ENCODE data around the gene PTPRK.

Gene PTPRK

DNA sequence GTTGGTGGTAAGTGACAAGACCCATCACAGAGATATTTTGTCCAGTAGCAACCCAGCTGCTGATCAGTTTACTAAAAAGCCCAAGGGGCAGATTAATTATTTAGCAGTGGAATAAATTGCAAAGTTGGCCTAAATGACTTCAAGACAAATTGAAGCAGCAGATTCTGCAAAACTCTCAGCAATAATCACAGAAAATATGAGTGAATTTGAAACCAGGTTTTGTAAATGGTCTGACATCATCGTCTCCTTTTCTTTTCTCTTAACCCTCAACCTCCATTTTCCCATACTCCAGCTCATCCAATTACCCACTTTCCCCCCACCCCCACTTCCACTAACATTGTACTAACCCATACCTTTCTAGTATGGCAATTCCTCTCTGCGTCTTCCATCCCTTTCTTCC is 11.3 kb upstream of the PTPRK start:
- no peak for DNase-seq (ENCODE audit: extremely low spot score)
- ChIA-PET POLR2A (no interaction called here), CTCF (no interaction called here)
- no peak for TF ChIP-seq TARDBP (IDR thresholded peaks at IDR 0.05)
- no peak for TF ChIP-seq ARNT (IDR thresholded peaks at IDR 0.05)
- no peak for TF ChIP-seq ZNF384 (IDR thresholded peaks at IDR 0.05)
- no peak for TF ChIP-seq FOXA1 (IDR thresholded peaks at IDR 0.05)
- TF ChIP-seq PKNOX1 (IDR thresholded peaks at IDR 0.05), result no peak
- no peak for TF ChIP-seq SP1 (IDR thresholded peaks at IDR 0.05)
- TF ChIP-seq NFRKB (IDR thresholded peaks at IDR 0.05), result no peak
- no peak for TF ChIP-seq CTBP1 (IDR thresholded peaks at IDR 0.05; ENCODE audit: borderline replicate concordance)
- no peak for TF ChIP-seq ELF4 (IDR thresholded peaks at IDR 0.05)
- no peak for TF ChIP-seq HDGF (IDR thresholded peaks at IDR 0.05; ENCODE audit: borderline replicate concordance)
- no peak for TF ChIP-seq FOXK2 (IDR thresholded peaks at IDR 0.05)
- TF ChIP-seq LEF1 (IDR thresholded peaks at IDR 0.05; ENCODE audit: borderline replicate concordance), result no peak
- TF ChIP-seq FOXM1 (IDR thresholded peaks at IDR 0.05; ENCODE audit: borderline replicate concordance), result no peak
- TF ChIP-seq SUZ12 (IDR thresholded peaks at IDR 0.05), result no peak
- no peak for TF ChIP-seq L3MBTL2 (conservative IDR thresholded peaks at IDR 0.05)
- no peak for TF ChIP-seq BHLHE40 (IDR thresholded peaks at IDR 0.05; ENCODE audit: borderline replicate concordance)

DNA sequence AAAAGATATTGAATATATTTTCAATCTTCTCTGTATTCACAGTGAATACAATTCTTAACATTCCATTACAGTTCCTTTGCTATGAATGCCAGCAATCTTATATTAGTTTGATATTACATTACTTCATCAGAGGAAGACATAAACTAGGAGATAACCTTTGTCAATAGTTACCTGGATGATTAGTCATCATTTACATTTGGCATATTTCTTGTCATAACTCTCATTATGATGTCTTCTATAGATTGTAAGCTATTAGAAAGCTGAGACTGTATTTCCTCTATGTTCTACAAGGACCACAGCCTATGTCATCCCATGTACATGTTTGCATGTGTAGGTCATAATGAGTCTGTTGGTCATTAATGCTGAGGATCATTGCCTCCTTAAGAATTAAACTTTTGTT is 7.8 kb upstream of the PTPRK start:
- no peak for TF ChIP-seq FOXK2 (IDR thresholded peaks at IDR 0.05)
- TF ChIP-seq ARNT (IDR thresholded peaks at IDR 0.05), result no peak
- TF ChIP-seq HDGF (IDR thresholded peaks at IDR 0.05; ENCODE audit: borderline replicate concordance), result no peak
- no peak for TF ChIP-seq BHLHE40 (IDR thresholded peaks at IDR 0.05; ENCODE audit: borderline replicate concordance)
- TF ChIP-seq FOXA1 (IDR thresholded peaks at IDR 0.05), result no peak
- no peak for TF ChIP-seq FOXM1 (IDR thresholded peaks at IDR 0.05; ENCODE audit: borderline replicate concordance)
- no peak for TF ChIP-seq LEF1 (IDR thresholded peaks at IDR 0.05; ENCODE audit: borderline replicate concordance)
- TF ChIP-seq ELF4 (IDR thresholded peaks at IDR 0.05), result no peak
- no peak for TF ChIP-seq NFRKB (IDR thresholded peaks at IDR 0.05)
- no peak for TF ChIP-seq SP1 (IDR thresholded peaks at IDR 0.05)
- no peak for TF ChIP-seq SUZ12 (IDR thresholded peaks at IDR 0.05)
- TF ChIP-seq ZNF384 (IDR thresholded peaks at IDR 0.05), result no peak
- TF ChIP-seq TARDBP (IDR thresholded peaks at IDR 0.05), result no peak
- TF ChIP-seq PKNOX1 (IDR thresholded peaks at IDR 0.05), result no peak
- TF ChIP-seq L3MBTL2 (conservative IDR thresholded peaks at IDR 0.05), result no peak
- no peak for TF ChIP-seq CTBP1 (IDR thresholded peaks at IDR 0.05; ENCODE audit: borderline replicate concordance)
- ChIA-PET POLR2A (no interaction called here), CTCF (no interaction called here)
- DNase-seq (ENCODE audit: extremely low spot score), result no peak

GRCh38 chr6:128527375-128527774 is 7.0 kb upstream of the PTPRK start:
- CTCF ChIA-PET, result no interaction called here
- POLR2A ChIA-PET, result no interaction called here
- no peak for DNase-seq (ENCODE audit: extremely low spot score)
- TF ChIP-seq SUZ12 (IDR thresholded peaks at IDR 0.05) (no peak), LEF1 (IDR thresholded peaks at IDR 0.05; ENCODE audit: borderline replicate concordance) (no peak), HDGF (IDR thresholded peaks at IDR 0.05; ENCODE audit: borderline replicate concordance) (no peak), FOXA1 (IDR thresholded peaks at IDR 0.05) (no peak), ZNF384 (IDR thresholded peaks at IDR 0.05) (no peak), FOXK2 (IDR thresholded peaks at IDR 0.05) (no peak), CTBP1 (IDR thresholded peaks at IDR 0.05; ENCODE audit: borderline replicate concordance) (no peak), NFRKB (IDR thresholded peaks at IDR 0.05) (no peak), TARDBP (IDR thresholded peaks at IDR 0.05) (no peak), FOXM1 (IDR thresholded peaks at IDR 0.05; ENCODE audit: borderline replicate concordance) (no peak), ARNT (IDR thresholded peaks at IDR 0.05) (no peak), PKNOX1 (IDR thresholded peaks at IDR 0.05) (no peak), L3MBTL2 (conservative IDR thresholded peaks at IDR 0.05) (no peak), BHLHE40 (IDR thresholded peaks at IDR 0.05; ENCODE audit: borderline replicate concordance) (no peak), ELF4 (IDR thresholded peaks at IDR 0.05) (no peak), SP1 (IDR thresholded peaks at IDR 0.05) (no peak)

- DNase-seq (ENCODE audit: extremely low spot score), result no peak
- TF ChIP-seq ARNT (IDR thresholded peaks at IDR 0.05) (no peak), FOXA1 (IDR thresholded peaks at IDR 0.05) (no peak), NFRKB (IDR thresholded peaks at IDR 0.05) (no peak), ZNF384 (IDR thresholded peaks at IDR 0.05) (no peak), L3MBTL2 (conservative IDR thresholded peaks at IDR 0.05) (no peak), FOXK2 (IDR thresholded peaks at IDR 0.05) (no peak), TARDBP (IDR thresholded peaks at IDR 0.05) (no peak), LEF1 (IDR thresholded peaks at IDR 0.05; ENCODE audit: borderline replicate concordance) (no peak), CTBP1 (IDR thresholded peaks at IDR 0.05; ENCODE audit: borderline replicate concordance) (no peak), SUZ12 (IDR thresholded peaks at IDR 0.05) (no peak)
- POLR2A ChIA-PET, result no interaction called here
- CTCF ChIA-PET, result interaction anchor here (1.1 kb wide), 1 partner anchor 10 kb away, joined by 3 read pairs; no protein-coding TSS in a partner anchor
Observed at GRCh38 chr6:128526152-128526914, 5.9 kb upstream of the PTPRK start.

- no peak for TF ChIP-seq HDGF (IDR thresholded peaks at IDR 0.05; ENCODE audit: borderline replicate concordance)
- no peak for TF ChIP-seq FOXK2 (IDR thresholded peaks at IDR 0.05)
- no peak for TF ChIP-seq TARDBP (IDR thresholded peaks at IDR 0.05)
- TF ChIP-seq ZNF384 (IDR thresholded peaks at IDR 0.05), result no peak
- no peak for TF ChIP-seq FOXM1 (IDR thresholded peaks at IDR 0.05; ENCODE audit: borderline replicate concordance)
- no peak for TF ChIP-seq L3MBTL2 (conservative IDR thresholded peaks at IDR 0.05)
- no peak for TF ChIP-seq BHLHE40 (IDR thresholded peaks at IDR 0.05; ENCODE audit: borderline replicate concordance)
- no peak for TF ChIP-seq ARNT (IDR thresholded peaks at IDR 0.05)
- no peak for TF ChIP-seq FOXA1 (IDR thresholded peaks at IDR 0.05)
- TF ChIP-seq PKNOX1 (IDR thresholded peaks at IDR 0.05), result no peak
- no peak for TF ChIP-seq NFRKB (IDR thresholded peaks at IDR 0.05)
- TF ChIP-seq SUZ12 (IDR thresholded peaks at IDR 0.05), result no peak
- TF ChIP-seq ELF4 (IDR thresholded peaks at IDR 0.05), result no peak
- no peak for TF ChIP-seq SP1 (IDR thresholded peaks at IDR 0.05)
- no peak for TF ChIP-seq CTBP1 (IDR thresholded peaks at IDR 0.05; ENCODE audit: borderline replicate concordance)
- TF ChIP-seq LEF1 (IDR thresholded peaks at IDR 0.05; ENCODE audit: borderline replicate concordance), result no peak
- POLR2A ChIA-PET, result no interaction called here
- no peak for DNase-seq (ENCODE audit: extremely low spot score)
- CTCF ChIA-PET, result no interaction called here
Observed at GRCh38 chr6:128525406-128525805, 5.0 kb upstream of the PTPRK start.

Data from HEK293T (cell line).